GM19438 (cell line): ENCODE data around the gene CUEDC2.

Experiments used
- ATAC-seq: cut with Tn5 transposase; IDR thresholded peaks from one replicate; pipeline ENCODE4 v1.9.1; 2021; ENCODE audit warnings: low read depth; ENCODE audit not compliant: unreplicated experiment

Gene CUEDC2

GRCh38 chr10:102411341-102412255, 20.8 kb downstream of the CUEDC2 start:
- ATAC-seq, result no peak

GRCh38 chr10:102410429-102411073, 21.8 kb downstream of the CUEDC2 start:
- ATAC-seq, result no peak

- no peak for ATAC-seq
Measured at GRCh38 chr10:102409604-102410428, 22.6 kb downstream of the CUEDC2 start.

GRCh38 chr10:102408728-102409603, 23.4 kb downstream of the CUEDC2 start:
- no peak for ATAC-seq

GRCh38 chr10:102408131-102408727, 24.1 kb downstream of the CUEDC2 start:
- ATAC-seq, result no peak

- ATAC-seq, result no peak
Measured at GRCh38 chr10:102407425-102408130, 24.8 kb downstream of the CUEDC2 start.

- ATAC-seq, result no peak
Measured at GRCh38 chr10:102406815-102407214, 25.6 kb downstream of the CUEDC2 start.

GRCh38 chr10:102405632-102406031, 26.7 kb downstream of the CUEDC2 start:
- ATAC-seq, result no peak

- ATAC-seq, result no peak
Measured at GRCh38 chr10:102405108-102405571, 27.2 kb downstream of the CUEDC2 start.

- no peak for ATAC-seq
Measured at GRCh38 chr10:102404361-102405107, 27.8 kb downstream of the CUEDC2 start.

- ATAC-seq, result no peak
Measured at GRCh38 chr10:102403115-102403514, 29.3 kb downstream of the CUEDC2 start.

- ATAC-seq, result no peak
Measured at GRCh38 chr10:102402512-102402896, 29.9 kb downstream of the CUEDC2 start.

- ATAC-seq, result no peak
Measured at GRCh38 chr10:102401735-102402511, 30.5 kb downstream of the CUEDC2 start.

- ATAC-seq, result no peak
Measured at GRCh38 chr10:102401342-102401654, 31.1 kb downstream of the CUEDC2 start.

GRCh38 chr10:102400598-102401341, 31.6 kb downstream of the CUEDC2 start:
- ATAC-seq, result no peak

GRCh38 chr10:102400076-102400475, 32.3 kb downstream of the CUEDC2 start:
- no peak for ATAC-seq
